NOMO-1 treated with DMSO at 0.1 percent for 48 hours (cell line): ENCODE results near the gene SCNN1B.
"Not testable (repeated sequence)": the region's sequence is repeated elsewhere in the genome, so short reads cannot be mapped to it uniquely, and the experiment has no call there.

Experiments
- DNase-seq: peaks from one replicate; lab custom pipeline; 2025; ENCODE audit not compliant: unreplicated experiment; lab: John Stamatoyannopoulos, UW

SCNN1B gene

DNA sequence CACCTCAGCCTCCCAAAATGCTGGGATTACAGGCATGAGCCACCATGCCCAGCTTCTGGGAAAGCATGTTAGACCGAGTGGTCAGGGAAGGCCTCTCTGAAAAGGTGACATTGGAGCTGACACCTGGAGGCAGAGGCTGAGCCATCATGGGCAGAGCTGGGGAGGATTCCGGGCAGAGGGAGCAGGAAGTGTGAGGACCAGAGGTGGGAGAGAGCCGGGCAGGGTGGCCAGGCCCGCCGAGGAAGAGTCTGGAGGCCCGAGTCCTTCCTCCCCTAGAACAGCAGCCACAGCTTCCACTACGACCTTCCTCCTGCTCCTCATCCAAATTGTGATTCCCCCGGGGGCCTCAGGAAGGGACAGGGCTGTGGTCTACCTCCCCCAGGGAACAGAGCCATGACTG, 76.2 kb downstream of the SCNN1B start:
- DNase-seq = no peak

DNA sequence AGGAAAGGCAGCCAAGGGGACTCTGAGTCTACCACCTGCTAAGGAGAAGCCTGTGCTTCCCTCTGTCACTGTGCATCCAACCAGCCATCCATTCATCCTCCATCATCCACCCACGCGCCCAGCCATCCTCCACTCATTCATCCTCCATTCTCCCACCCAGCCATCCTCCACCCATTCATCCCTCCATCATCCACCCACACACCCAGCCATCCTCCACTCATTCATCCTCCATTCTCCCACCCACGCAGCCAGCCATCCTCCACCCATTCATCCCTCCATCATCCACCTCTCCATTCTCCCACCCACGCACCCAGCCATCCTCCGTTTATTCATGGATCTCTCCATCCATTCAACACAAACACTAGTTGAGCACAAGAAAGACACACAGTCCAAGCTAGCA, 76.8 kb downstream of the SCNN1B start:
- no peak for DNase-seq

DNA sequence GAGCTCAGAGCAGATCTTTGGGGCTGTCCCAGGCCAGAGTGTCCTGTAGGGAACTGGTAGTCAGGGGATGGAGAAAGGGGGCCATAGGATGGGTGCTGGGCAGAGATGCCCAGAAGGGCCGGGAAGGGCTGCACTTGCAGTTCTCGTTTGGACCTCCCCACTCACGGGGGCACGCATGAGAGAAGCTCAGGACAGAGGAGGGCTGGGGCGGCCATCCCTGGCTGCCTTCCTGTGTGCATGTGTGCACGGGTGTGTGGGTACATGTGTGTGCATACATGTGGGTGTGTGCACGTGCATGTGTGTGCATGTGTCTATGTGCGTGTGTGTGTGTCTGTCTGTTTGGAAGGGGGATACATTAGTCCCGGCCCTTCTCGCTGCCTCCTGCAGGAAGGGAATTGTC, 77.6 kb downstream of the SCNN1B start:
- DNase-seq = no peak

- no peak for DNase-seq
Observed at GRCh38 chr16:23380501-23380951, 78.4 kb downstream of the SCNN1B start.

- not testable (repeated sequence) for DNase-seq
Observed at GRCh38 chr16:23381702-23382101, 79.6 kb downstream of the SCNN1B start.

GRCh38 chr16:23382279-23382678, 80.2 kb downstream of the SCNN1B start:
- no peak for DNase-seq

DNA sequence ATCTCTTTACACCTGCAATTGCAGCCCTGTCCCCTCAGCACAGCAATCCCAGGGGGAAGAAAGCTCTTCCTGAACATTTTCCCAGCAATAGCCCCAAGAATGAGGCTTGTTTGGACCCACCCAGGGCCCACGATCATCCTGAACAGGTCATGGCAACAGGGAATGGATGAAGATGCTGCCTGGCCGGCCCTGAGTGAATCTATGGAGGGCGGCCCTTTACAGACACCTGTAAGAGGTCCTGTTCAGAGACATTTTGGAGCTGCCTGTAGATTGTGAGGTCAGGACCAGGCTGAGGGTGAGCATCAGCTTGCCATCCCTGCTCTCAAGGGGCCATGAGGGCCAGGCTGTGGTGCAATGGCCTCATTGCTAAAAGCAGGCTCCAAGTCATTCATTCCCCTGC, 81.8 kb downstream of the SCNN1B start:
- DNase-seq = no peak

- DNase-seq = no peak
Observed at GRCh38 chr16:23384878-23385277, 82.8 kb downstream of the SCNN1B start.

DNA sequence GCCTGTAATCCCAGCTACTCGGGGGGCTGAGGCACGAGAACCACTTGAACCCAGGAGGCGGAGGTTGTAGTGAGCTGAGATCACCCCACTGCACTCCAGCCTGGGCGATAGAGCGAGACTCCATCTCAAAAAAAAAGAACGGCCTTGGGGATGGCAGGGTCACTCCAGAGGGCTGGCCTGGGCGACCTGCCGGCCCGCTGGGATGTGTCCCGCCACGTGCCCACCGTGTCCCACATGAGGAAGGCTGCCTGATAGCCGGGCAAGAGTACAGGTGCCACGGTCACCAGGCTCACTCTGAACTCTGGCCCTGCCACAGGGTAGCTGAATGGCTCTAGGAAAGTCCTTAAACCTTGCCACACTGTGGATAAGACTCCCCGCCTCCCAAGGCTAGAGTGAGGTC, 83.3 kb downstream of the SCNN1B start:
- DNase-seq = no peak

DNA sequence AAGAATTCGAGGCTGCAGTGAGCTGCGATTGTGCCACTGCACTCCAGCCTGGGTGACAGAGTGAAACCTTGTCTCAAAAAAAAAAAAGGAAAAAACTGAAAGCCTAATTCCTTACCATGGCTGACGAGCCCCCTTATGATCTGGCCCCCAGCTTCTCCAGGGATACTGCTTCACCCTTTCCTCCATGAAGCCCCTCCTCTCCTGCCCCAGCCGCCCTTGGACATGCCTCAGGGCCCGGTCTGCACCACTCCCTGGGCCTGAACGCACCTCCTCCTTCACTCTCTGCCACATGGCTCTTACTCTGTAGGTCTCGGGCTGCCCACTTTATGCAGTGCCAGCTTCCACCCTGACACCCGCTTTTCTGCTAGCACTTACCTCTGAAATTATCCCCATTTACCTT, 85.6 kb downstream of the SCNN1B start:
- no peak for DNase-seq

- no peak for DNase-seq
Observed at GRCh38 chr16:23388786-23389185, 86.7 kb downstream of the SCNN1B start.

DNA sequence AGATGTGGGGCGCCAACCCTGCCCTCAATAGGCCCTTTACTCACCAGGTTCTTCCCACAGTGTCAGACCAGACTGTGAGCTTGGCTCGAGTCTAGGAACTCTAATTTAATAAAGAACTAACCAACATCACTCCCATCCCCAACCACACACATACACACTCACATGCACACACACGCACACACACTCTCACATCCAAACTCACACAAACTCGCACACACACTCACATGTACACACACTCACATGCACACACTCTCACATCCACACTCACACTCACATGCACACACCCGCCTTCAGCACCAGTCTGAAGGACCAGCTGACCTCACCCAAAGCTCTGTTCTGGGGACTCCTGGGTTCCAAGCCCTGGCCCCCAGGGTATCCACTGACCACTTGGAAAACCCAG, 87.1 kb downstream of the SCNN1B start:
- no peak for DNase-seq

GRCh38 chr16:23389936-23390335, 87.8 kb downstream of the SCNN1B start:
- not testable (repeated sequence) for DNase-seq

DNA sequence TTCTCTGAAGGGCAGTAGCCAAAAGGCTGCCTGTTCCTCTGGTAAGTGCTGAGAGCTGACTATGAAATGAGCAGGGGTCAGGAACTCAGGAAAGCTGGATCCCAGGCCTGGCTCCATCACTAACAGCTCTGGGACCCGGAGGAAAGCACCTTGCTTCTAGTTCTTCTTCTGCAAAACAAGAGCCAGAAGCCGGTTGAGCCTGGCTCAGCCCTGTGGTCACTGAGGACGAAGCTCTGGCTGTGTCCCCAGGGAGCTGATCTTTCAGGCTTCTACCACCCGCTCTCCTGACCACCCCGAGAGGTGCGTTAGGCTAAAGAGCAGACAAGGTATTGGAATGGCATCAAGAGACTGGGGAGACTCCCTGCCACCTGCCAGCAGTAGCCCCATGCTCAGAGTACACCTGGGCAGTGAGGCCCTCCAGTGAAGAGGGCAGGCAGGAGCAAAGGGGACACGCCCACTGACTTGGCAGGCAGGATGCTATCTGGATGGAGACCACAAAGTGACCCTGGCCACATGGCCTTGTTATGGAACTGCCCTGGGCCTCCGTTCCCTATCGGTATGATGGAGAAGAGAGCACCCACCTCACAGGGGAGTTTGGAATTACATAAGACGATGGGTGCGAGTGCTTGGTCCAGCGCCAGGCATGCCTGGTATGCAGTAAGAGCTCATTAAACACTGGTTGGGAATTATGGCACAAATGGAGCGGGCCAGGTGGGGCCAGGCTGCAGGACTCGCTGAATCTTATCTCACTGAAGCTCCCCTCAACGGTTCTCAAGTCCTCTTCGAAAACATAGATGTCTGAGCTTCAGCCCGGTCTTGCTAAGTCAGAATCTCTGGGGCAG, 89.5 kb downstream of the SCNN1B start:
- DNase-seq = no peak

DNA sequence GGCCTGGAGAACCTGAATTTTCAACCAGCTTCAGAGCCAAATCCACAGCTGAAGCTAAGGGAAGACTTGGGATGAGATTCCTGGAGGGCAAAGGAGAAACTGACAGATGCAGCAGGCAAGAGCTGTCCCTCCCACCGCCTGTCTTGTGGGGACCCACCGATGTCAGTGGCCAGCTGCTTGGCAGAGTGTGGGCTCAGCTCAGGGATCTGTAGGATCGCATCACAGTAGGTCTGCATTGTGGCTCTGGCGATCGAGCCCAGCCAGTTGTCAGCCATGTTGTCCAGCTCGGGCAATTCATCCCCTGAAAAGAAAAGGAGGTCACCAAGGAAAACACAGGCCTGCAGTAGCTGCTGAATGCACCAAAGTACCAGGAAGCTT, 90.1 kb downstream of the SCNN1B start:
- DNase-seq = no peak

- no peak for DNase-seq
Observed at GRCh38 chr16:23394141-23394831, 92.2 kb downstream of the SCNN1B start.

- no peak for DNase-seq
Observed at GRCh38 chr16:23395732-23396131, 93.6 kb downstream of the SCNN1B start.

- no peak for DNase-seq
Observed at GRCh38 chr16:23397464-23397863, 95.4 kb downstream of the SCNN1B start.

DNA sequence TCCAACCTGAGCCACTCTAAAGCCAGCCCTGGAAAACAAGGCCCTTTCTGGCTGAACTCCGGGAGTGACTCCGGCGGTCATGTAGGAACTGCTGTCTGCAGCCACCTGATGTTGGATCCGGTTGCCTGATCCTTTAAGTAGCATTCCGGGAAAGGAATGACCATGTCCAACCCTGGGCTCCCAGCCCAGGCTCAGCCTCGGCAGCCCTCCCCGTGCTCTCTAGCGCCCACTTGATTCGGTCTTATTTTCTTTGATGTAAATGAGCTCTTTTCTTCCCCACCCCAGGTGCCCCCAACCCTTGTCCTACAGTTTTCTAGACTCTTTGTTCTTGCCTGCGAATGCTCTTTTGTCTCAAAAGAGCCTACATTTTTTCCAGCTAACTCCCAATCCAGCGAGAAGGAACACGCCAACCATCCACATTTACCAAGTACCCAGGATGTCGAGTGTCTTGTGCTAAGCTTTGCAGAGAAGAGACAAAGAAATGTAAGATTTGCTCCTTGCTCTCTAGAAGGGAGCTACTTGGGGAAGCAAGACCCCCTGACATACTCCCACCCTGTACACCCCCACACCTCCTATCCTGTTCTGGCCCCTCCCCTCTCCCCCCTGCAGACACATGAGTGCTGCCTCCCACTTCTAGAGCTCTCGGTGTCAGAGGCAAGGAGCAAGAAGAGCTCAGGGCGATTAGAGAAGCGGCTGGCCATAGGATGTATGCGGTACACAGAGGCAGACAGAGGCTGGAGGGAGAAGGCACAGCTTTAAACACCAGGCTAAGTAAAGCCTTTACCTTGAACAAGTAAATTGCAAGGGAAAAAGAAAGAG, 97.1 kb downstream of the SCNN1B start:
- no peak for DNase-seq

DNA sequence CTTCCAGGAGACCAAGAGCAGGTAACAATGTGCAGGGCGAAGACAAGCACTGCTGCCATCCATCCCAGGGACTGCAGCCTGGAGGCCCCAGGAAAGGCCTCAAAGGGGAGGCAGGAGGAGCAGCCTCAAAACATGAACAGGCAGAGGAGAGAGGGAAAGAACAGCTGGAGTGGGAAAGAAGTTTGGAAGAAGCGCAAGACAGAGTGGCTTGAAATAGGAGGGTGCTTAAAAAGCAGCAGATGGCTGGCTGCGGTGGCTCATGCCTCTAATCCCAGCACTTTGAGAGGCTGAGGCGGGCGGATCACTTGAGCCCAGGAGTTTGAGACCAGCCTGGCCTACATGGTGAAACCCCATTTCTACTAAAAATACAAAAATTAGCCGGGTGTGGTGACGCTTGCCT, 98.3 kb downstream of the SCNN1B start:
- not testable (repeated sequence) for DNase-seq

GRCh38 chr16:23401139-23401538, 99.0 kb downstream of the SCNN1B start:
- no peak for DNase-seq

DNA sequence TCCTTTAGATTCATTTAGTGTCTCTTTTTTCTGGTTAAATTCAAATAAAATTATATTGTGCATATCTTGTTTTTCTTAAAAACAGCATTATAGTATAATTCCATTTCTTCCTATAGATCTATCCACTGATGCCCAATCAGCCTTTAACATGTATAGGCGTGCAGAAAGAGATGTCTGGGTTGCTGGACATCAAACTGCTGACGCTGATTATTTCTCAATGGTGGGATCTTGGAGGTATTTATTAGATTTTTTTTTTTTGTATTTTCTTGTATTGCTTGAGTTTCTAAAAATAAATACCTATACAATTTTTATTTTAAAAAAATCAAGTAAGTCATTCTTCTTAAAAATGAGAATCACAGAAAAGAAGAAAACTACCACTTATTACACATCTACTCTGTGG, 100.0 kb downstream of the SCNN1B start:
- no peak for DNase-seq
